ENCODE measurements around the gene MIB2.
"Not testable (repeated sequence)": the region's sequence is repeated elsewhere in the genome, so short reads cannot be mapped to it uniquely, and the experiment has no call there.

Gene MIB2

DNA sequence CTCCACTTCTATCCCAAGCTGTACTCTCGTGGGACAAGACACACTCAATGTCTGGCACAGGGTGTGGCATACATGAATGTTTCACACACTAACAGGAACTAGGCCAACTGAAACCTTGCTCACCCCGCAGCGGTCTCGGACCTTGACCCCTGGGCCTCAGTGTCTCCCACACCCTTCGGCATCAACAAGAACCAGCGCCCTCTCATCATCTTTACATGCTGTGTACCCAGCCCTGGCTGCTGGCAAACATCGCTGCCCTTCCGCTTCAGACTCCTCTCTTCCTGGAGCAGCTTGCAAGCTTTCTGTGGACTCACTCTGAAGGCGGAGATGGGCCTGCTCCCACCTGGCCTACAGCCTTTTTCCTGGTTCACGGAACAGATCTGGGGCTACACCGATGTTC lies 33.0 kb downstream of the MIB2 start:
- DNase-seq (ENCODE audit: low read depth), result not testable (repeated sequence)

DNA sequence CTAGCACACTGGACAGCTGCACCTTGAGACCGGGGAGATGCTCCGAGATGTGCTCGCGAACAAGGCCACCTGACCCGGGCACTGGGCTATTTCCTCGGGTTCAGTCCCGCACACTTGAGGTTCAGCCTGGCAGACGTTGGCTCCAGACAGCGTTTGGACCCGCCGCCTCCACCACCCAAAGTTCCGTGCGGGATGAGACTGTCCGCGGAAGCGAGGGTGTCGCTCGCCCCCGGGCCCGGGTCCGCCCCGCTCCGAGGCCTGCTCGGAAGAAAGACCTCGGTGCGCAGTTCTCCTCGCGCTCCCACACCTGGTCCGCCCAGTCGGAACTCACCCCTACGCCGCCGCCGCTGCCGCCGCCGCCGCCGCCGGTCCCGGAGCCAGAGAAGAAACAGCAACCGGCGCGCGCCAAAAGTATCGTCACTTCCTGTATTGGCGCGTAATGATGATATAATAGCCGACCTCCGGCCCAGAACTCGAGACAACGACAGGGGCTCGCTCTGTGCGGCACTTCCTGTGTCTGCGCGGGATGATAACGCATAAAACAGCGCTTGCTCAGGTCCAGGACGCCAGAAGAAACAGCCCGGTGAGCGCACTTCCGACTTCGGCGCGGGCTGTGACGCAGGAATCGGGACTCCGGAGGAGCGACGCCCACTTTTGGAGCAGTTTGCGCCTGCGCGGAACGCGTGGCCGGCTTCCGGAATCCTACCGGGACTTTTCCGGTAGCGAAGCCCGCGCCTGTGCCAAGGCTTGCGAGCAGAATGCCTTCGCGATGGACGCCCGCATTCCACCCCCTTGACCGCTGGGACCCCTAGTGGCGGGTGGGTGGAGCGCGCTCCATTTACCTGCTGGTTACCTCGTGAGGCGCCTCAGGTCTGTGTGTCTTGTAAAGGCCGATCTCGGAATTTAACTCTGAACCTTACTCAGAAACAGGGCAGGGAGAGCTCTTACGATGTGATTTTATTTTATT lies 43.6 kb downstream of the MIB2 start, which contains the start of gene CDK11B:
Gene CDK11B, minus strand, starts transcription at position 422 of the 967 bp plus-strand sequence. CDS start 1,519 bp downstream, outside the sequence.
- DNase-seq (ENCODE audit: low read depth), result peak; percentile 98

DNA sequence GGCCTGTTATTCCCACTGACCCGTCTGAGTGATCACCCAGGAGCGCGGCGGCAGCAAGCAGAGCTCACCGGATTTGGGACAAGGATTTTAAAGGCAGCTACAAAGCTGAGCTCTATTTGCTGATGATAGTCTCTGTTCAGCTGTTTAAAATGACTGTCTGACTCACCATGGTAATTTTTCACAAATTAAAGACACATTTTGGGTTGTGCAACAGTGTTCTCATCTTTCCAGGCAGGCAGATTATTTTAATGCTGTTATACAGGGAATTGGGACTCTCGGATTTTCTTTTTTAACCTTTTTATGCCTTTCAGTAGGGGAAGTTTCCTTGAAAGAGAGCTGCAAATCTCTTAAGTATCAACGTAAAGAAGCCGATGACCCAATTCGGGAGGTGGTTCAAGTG lies 47.1 kb downstream of the MIB2 start:
- DNase-seq (ENCODE audit: low read depth), result not testable (repeated sequence)

DNA sequence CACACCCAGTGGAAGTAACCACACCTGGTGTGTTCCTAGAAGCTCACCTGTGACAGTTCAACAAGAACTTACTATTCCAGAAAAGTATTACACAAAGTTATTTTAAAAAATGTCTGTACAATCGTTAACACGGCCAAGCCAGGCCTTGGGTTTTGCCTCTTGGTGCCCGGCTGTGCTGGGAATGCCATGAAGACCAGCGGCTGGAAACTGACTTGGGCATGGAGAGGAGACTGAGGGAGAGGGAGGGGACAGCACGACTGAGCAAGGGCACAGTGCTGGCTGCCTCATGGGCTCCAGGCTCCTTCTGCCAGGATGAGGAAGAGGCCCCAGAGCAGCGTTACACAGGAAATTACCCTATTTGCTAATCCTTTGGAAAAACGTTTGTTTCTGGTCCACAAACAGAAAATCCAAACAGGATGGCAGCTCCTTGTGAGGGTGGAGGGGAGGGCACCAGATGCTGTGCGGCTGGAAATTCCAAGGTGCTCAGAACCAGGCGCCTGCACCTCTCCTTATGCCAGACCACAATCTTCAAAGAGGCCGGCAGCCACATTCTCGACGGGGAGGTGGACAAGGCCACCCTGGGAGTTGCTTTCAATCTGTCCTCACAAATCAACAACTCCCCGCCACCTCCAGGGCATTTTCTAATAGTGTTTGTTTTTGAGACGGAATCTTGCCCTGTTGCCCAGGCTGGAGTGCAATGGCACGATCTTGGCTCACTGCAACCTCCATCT lies 47.7 kb downstream of the MIB2 start:
- DNase-seq (ENCODE audit: low read depth), result not testable (repeated sequence)

- not testable (repeated sequence) for DNase-seq (ENCODE audit: low read depth)
Measured at GRCh38 chr1:1664318-1664717, 49.0 kb downstream of the MIB2 start.

GRCh38 chr1:1664941-1665814 lies 49.9 kb downstream of the MIB2 start:
- no peak for DNase-seq (ENCODE audit: low read depth)

DNA sequence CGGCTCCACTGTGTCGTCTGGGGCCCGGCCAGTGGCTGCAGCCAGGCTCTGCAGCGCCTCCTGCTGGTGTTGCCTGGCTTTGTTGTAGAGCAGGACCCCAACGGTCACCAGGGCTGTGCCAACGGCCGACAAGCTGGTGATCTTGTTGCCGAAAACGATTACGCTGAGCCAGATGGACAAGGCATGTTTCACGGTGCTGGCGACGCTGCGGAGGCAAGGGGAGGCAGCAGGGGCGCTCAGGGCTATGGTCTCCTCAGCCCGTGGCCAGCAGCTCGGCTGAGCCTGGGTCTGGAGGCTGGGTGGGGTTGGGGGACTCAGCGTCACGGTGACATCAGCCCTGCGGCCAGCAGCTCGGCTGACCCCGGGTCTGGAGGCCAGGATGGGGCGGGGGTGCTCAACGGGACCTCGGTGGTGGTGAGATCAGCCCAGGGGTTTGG lies 50.5 kb downstream of the MIB2 start:
- DNase-seq (ENCODE audit: low read depth), result peak; percentile 19

- DNase-seq (ENCODE audit: low read depth), result no peak
Measured at GRCh38 chr1:1666526-1666925, 51.2 kb downstream of the MIB2 start.

DNA sequence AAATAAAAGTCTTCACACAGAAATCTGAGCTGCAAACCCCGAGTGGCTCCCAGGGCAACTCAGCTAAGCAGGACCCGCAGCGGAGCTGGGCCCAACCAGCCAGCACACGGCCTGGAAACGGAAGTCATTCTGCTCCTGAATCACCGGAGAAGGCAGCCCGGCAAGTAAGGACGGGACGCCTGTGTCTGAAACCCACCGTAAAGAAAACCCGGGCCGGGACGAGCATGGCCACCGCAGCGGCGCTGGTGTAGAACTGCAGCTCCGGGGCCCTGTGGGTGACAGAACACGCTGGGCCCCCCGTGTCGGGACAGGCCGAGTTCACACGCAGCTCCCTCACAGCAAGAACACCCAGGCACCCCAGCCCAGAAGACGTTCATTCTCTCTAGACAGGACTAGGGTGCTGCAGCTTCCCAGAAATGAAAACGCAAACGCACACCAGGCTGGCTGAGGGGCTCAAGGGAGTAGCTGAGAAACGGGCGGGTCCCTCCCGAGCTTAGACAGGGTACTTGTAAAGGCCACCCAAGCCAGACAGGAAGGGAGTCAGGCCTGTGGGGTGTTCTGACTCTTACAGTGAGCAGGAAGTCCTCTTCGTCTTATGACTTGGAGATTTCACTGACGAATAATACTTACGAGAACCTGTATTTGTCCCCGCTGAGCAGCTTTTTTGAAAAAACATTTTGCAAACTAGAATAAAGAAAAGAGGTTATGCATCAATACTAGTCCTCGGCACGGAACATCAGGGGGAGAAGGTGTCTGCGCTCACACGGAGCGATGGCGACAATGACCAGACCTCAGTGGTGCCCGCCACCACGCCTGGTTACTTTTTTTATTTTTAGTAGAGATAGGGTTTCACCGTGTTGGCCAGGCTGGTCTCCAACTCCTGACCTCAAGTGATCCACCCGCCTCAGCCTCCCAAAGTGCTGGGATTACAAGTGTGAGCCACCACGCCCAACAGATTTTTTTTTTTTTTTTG lies 54.5 kb downstream of the MIB2 start:
- no peak for DNase-seq (ENCODE audit: low read depth)

DNA sequence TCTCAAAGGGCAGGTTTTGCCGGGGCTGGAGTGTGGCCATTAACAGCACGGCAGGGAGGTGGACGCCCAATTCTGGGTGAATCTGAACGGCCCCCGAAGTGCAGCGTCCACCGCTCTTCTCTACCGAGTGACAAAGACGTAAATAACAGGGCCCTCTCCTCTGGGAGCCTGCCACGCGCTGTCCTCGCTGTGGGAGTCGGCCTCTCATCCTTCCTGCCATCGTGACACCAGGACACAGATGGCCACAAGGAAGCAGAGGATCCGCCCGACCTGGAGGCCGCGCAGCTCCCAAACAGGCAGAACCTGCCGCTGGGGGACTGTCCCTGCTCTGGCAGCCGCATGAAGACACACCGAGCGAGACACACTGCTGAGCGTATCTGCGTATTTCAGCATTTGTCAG lies 55.6 kb downstream of the MIB2 start:
- DNase-seq (ENCODE audit: low read depth), result no peak

- DNase-seq (ENCODE audit: low read depth), result no peak
Measured at GRCh38 chr1:1671365-1672119, 56.2 kb downstream of the MIB2 start.

DNA sequence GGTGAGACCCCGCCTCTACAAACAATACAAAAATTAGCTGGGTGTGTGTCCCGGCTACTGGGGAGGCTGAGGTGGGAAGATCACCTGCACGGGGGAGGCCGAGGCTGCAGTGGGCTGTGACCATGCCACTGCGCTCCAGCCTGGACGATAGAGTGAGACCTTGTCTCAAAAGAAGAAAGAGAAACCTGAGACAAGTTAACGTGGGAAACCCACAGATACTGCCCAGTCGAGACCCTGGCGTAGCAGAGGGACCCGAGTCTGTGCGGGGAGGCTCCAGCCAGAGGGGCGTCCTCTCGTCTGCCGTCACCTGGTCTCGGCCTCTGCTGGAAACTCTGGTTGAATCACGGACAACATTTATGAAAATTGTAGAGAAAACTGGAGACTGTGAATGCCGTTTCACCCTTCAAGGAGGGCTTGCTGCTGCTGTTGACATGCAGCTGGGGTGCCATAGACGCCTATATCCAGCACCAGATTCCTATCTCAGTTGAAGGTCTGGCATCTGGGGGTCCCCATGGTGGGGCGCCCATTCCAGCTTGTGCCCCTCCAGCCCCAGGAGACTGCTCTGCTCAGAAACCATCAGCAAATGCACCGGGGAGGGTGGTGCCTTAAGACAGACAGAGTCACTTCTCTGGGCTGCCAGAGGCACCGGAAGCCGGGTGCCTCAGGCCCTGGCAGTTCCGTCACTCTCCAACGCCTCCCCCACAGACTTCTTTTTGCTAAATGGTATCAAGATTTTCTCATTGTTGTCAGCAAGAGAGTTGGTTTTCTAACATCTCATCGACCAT lies 57.1 kb downstream of the MIB2 start:
- DNase-seq (ENCODE audit: low read depth), result no peak

DNA sequence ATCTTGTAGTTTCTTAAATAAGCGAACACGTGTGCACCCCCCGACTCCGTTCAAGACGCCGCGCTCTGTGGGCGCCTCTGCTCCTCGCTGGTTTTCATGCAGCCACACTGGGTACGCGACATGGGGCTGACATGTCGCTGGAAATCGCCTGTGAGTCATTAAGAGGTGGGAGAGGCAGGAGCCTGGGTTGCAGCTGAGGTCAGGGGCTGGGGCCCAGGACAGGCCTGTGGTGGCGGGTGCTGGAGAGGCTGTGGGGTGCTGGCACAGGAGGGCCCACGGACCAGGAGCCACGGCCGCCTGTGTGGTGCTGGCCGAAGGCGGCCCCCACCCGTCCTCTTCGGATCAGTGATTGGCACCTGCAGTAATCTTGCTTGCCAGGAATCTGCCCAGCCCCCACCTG lies 59.5 kb downstream of the MIB2 start:
- DNase-seq (ENCODE audit: low read depth), result not testable (repeated sequence)

DNA sequence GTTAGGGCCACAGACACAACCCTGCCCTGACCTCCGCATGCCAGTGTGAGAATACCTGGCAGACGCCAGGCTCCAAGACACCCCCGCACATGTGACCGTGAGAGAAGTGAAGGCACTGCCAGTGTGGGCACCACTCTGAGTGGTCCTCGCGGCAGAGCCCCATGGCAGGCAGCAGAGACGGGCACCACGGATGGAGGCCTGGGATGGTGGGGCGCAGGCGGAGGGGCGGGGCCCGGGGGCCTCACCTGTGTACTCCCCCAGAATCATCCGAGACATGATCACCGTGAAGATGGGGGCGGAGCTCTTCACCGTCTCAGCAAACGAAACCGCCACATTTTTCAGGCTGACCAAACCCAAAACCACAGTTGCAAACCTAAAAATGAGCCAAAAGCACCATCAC lies 59.9 kb downstream of the MIB2 start:
- DNase-seq (ENCODE audit: low read depth), result not testable (repeated sequence)

GRCh38 chr1:1676087-1676486 lies 60.8 kb downstream of the MIB2 start:
- DNase-seq (ENCODE audit: low read depth), result not testable (repeated sequence)

DNA sequence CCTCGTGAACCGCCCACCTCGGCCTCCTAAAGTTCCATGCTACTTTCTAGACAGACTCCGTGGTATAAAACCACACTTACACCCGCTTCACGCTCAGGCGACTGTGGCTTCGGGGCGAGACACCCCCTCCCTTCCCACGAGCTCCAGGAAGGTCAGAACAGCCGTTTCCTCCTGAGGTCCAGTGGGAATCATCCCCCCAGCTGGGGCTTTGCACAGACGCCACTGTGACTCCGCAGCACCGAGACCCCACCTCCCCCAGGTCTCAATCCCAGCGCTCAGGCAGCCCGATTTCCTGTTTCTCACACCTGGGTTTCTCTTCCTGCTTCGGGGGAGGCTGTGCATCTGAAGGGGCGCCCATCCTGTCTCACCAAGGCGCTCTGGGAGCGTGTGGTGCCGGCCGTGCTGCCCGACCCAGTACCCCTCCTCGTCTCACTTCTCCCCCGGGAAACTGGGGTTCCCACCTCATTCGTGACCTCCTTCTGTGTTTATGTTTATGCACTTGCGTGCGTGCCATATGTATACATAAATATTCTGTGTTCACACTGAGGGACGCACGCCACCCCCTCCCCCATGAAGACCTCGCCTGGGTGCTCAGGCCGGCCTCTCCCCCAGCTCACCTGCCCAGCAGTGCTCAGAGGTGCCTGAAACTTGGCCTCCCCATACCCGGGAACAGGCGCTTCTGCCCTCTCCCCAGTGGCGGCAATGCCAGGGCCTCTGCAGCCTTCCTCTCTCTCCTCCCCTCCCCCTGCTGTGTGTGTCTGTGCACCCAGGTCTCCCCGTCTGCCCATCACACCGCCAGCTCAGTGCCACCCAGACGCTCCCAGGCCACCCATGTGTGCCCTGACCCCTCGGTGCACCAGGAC lies 62.6 kb downstream of the MIB2 start:
- peak; percentile 21 for DNase-seq (ENCODE audit: low read depth)

DNA sequence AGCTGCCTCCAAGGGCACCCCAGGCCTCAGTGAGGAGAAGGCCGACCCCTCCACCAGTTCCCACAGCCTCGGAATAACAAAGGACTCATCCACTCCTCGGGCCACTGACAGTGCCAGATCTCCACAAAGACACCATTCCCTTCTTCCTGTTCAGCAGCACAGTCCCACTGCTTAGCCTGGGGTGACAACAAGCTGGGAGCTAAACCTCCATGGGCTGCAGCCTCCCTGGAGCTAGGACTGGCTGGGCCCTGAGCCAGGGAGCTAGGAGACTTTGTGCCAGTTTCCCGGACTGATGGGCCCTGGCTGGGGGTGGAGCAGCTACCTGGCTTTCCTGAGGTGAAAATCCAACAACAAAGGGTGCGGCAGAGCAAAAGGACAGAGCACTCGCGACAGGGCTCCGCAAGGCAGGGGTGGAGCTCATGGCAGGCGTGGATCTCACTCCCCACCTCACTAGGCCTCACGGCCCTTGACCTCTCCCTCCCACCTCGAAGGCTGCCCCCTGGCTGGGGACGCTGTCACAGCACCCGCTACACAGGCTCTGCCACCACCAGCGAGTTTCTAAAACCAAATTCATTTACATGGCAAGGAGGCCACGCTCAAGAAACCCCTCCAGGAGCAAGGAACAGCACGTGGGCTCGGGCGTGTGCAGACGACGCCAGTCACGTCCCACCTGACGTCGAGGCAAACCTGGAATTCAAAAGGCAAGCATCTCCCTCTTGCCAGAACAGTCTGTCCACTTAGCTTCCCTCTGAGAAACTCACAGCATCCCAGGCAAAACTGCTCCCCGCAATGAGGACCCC lies 63.5 kb downstream of the MIB2 start:
- peak; percentile 28 for DNase-seq (ENCODE audit: low read depth)
